Inflammatory macrophage (primary cell): ENCODE measurements around the gene SCGB3A2.
A peak's percentile ranks its signal among the peaks of the same experiment; 100 is the strongest.
"Not testable (repeated sequence)": the region's sequence is repeated elsewhere in the genome, so short reads cannot be mapped to it uniquely, and the experiment has no call there.

Experiments used
- DNase-seq, 2 donors: peaks; one replicate each; pipeline ENCODE4 v3.0.0-alpha.2; 2020 to 2022

Gene SCGB3A2

GRCh38 chr5:147863454-147864158 lies 14.9 kb upstream of the SCGB3A2 start:
- peak in 1 of 2 donors; percentile 7 for DNase-seq

GRCh38 chr5:147869112-147869511 lies 9.4 kb upstream of the SCGB3A2 start:
- no peak for DNase-seq

- not testable (repeated sequence) for DNase-seq
Observed at GRCh38 chr5:147869892-147870291, 8.6 kb upstream of the SCGB3A2 start.

- not testable (repeated sequence) for DNase-seq
Observed at GRCh38 chr5:147871980-147872549, 6.4 kb upstream of the SCGB3A2 start.

GRCh38 chr5:147872744-147873435 lies 5.6 kb upstream of the SCGB3A2 start:
- DNase-seq, result not testable (repeated sequence)

GRCh38 chr5:147874118-147874875 lies 4.2 kb upstream of the SCGB3A2 start:
- DNase-seq, result not testable (repeated sequence)

- DNase-seq, result no peak
Observed at GRCh38 chr5:147874910-147875367, 3.6 kb upstream of the SCGB3A2 start.

- no peak for DNase-seq
Observed at GRCh38 chr5:147876141-147876540, 2.4 kb upstream of the SCGB3A2 start.

GRCh38 chr5:147876626-147877025 lies 1.9 kb upstream of the SCGB3A2 start:
- no peak for DNase-seq

GRCh38 chr5:147879784-147880183 lies 1.3 kb downstream of the SCGB3A2 start:
- DNase-seq, result no peak

- DNase-seq, result no peak
Observed at GRCh38 chr5:147880487-147880886, 2.0 kb downstream of the SCGB3A2 start.

- DNase-seq, result peak in 1 of 2 donors; percentile 22
Observed at GRCh38 chr5:147882586-147883313, 4.2 kb downstream of the SCGB3A2 start.

GRCh38 chr5:147887026-147887627 lies 8.6 kb downstream of the SCGB3A2 start:
- DNase-seq, result peak; percentile 43 to 47

- DNase-seq, result peak in 1 of 2 donors; percentile 28
Observed at GRCh38 chr5:147887930-147888329, 9.4 kb downstream of the SCGB3A2 start.

GRCh38 chr5:147892696-147893296 lies 14.3 kb downstream of the SCGB3A2 start:
- DNase-seq, result no peak

- DNase-seq, result no peak
Observed at GRCh38 chr5:147893820-147894219, 15.3 kb downstream of the SCGB3A2 start.

GRCh38 chr5:147895864-147896263 lies 17.4 kb downstream of the SCGB3A2 start:
- no peak for DNase-seq

- no peak for DNase-seq
Observed at GRCh38 chr5:147898875-147899401, 20.4 kb downstream of the SCGB3A2 start.

- no peak for DNase-seq
Observed at GRCh38 chr5:147901599-147902039, 23.1 kb downstream of the SCGB3A2 start.

- DNase-seq, result no peak
Observed at GRCh38 chr5:147902609-147903115, 24.2 kb downstream of the SCGB3A2 start.

- DNase-seq, result no peak
Observed at GRCh38 chr5:147904110-147904509, 25.6 kb downstream of the SCGB3A2 start.
